HG02759 (cell line): ENCODE data around the gene TRAPPC5.

Experiments
- ATAC-seq: cut with Tn5 transposase; IDR thresholded peaks from one replicate; pipeline ENCODE4 v1.9.1; 2021; ENCODE audit warnings: mild to moderate bottlenecking, moderate library complexity; ENCODE audit not compliant: unreplicated experiment

Gene TRAPPC5

GRCh38 chr19:7645656-7646425, 34.8 kb upstream of the TRAPPC5 start:
- ATAC-seq, result no peak

GRCh38 chr19:7646426-7646700, 34.3 kb upstream of the TRAPPC5 start:
- ATAC-seq, result no peak

GRCh38 chr19:7647156-7647555, 33.5 kb upstream of the TRAPPC5 start:
- no peak for ATAC-seq

- ATAC-seq, result no peak
These were observed 32.2 kb upstream of the TRAPPC5 start for GRCh38 chr19:7648265-7649014.

- no peak for ATAC-seq
These were observed 30.5 kb upstream of the TRAPPC5 start for GRCh38 chr19:7650148-7650547.

- ATAC-seq, result no peak
These were observed 28.5 kb upstream of the TRAPPC5 start for GRCh38 chr19:7652061-7652641.

- no peak for ATAC-seq
These were observed 26.2 kb upstream of the TRAPPC5 start for GRCh38 chr19:7654401-7654800.

GRCh38 chr19:7655581-7655980, 25.1 kb upstream of the TRAPPC5 start:
- no peak for ATAC-seq

- ATAC-seq, result no peak
These were observed 23.4 kb upstream of the TRAPPC5 start for GRCh38 chr19:7657131-7657751.

- peak; percentile 66 for ATAC-seq
These were observed 22.4 kb upstream of the TRAPPC5 start for GRCh38 chr19:7658219-7658686.

- ATAC-seq, result no peak
These were observed 18.7 kb upstream of the TRAPPC5 start for GRCh38 chr19:7661744-7662538.

- no peak for ATAC-seq
These were observed 18.0 kb upstream of the TRAPPC5 start for GRCh38 chr19:7662657-7663056.

- ATAC-seq, result no peak
These were observed 16.9 kb upstream of the TRAPPC5 start for GRCh38 chr19:7663706-7664105.

- no peak for ATAC-seq
These were observed 15.6 kb upstream of the TRAPPC5 start for GRCh38 chr19:7665076-7665475.

GRCh38 chr19:7668842-7669241, 11.8 kb upstream of the TRAPPC5 start, which contains the start of gene RETN:
Gene RETN (plus strand): TSS chr19:7669049. CDS start chr19:7669327, 278 bp downstream.
- no peak for ATAC-seq

- no peak for ATAC-seq
These were observed 11.0 kb upstream of the TRAPPC5 start for GRCh38 chr19:7669641-7670040.

- no peak for ATAC-seq
These were observed 10.4 kb upstream of the TRAPPC5 start for GRCh38 chr19:7670150-7670783.

GRCh38 chr19:7670790-7671189, 9.8 kb upstream of the TRAPPC5 start:
- ATAC-seq, result no peak

GRCh38 chr19:7672522-7672921, 8.1 kb upstream of the TRAPPC5 start:
- no peak for ATAC-seq
